Thyroid gland (tissue), 4 donors: ENCODE data around the gene CCHCR1. TPM values are rescaled to one million over a fixed set of nuclear protein-coding genes. Genes with fewer than 3 reads are reported as not detected.
"Not testable (repeated sequence)": the region's sequence is repeated elsewhere in the genome, so short reads cannot be mapped to it uniquely, and the experiment has no call there.

Experiments used
- DNase-seq, 2 donors: peaks; one replicate each; pipeline ENCODE4 v3.0.0-alpha.2; 2019
- H3K27ac ChIP-seq, 3 donors: fragments of 200-600 bp; sonication (generic); 1 replicate in 2 of 3; 2 replicates in 1 of 3; pipeline ENCODE4 v1.5.1; 2016 to 2019; ENCODE audit warnings: mild to moderate bottlenecking in 1 of 3, moderate library complexity in 1 of 3
- H3K27me3 ChIP-seq: fragments of 200-600 bp; sonication (generic); one replicate; pipeline ENCODE4 v1.5.1; 2019
- H3K36me3 ChIP-seq, 2 donors: fragments of 200-600 bp; sonication (generic); one replicate each; pipeline ENCODE4 v1.5.1; 2016 to 2019
- H3K4me1 ChIP-seq, 2 donors: fragments of 200-600 bp; sonication (generic); one replicate each; pipeline ENCODE4 v1.5.1; 2017 to 2019
- H3K4me3 ChIP-seq, 3 donors: fragments of 200-600 bp; sonication (generic); replicated peaks in 1 of 3; 1 replicate in 2 of 3; 2 replicates in 1 of 3; pipeline ENCODE4 v1.5.1; 2016; ENCODE audit warnings: mild to moderate bottlenecking in 1 of 3
- H3K9me3 ChIP-seq: fragments of 200-600 bp; sonication (generic); one replicate; pipeline ENCODE4 v1.5.1; 2017
- POLR2A ChIP-seq, 2 donors: fragments of 450-650 bp; IDR thresholded peaks; one replicate each; pipeline ENCODE4 v1.6.1; 2017; ENCODE audit warnings: antibody characterized with exemption in 2 of 2, mild to moderate bottlenecking in 2 of 2, moderate library complexity in 1 of 2
- WGBS, 2 donors: methylation state at CpG; one replicate each; pipeline ENCODE4 v1.1.5; 2017; 5-methylcytosine and 5-hydroxymethylcytosine counted together
- intact Hi-C: fragments of 100-400 bp; cut with DNase I; formaldehyde crosslinking; loops from one replicate; pipeline ENCODE4 v1.15.1; 2023
- total RNA-seq, 4 donors: library from RNA; depleted of rRNA; stranded (reverse); fragments of >200 nt; gene quantifications; one replicate each; pipeline ENCODE4 v1.2.3, GENCODE V29; 2016
- TF ChIP-seq, protein P1 (sequence below), 6 experiments: fragments of 200-600 bp in 3 of 6; fragments of 450-650 bp in 3 of 6; sonication (generic) in 3 of 6; IDR thresholded peaks; one replicate each; pipeline ENCODE4 v1.5.1; 2016 to 2019; ENCODE audit warnings: antibody characterized with exemption in 6 of 6, mild to moderate bottlenecking in 2 of 6, inconsistent platforms in 1 of 6, moderate library complexity in 1 of 6

The CCHCR1 gene
- total RNA-seq, 4 donors from 2014 or later: 15.8 to 20.0 (median 17.0) TPM

- DNase-seq: no peak
- 61 to 75% methylated on average over 1 to 3 of the region's 3 CpGs for WGBS, 2 donors
- Histone ChIP-seq H3K9me3 (no peaks in the 10 kb centered on the region), H3K27me3 (no peaks in the 10 kb centered on the region), H3K27ac (no peak overlapping the region), H3K4me1 (no peaks in the 10 kb centered on the region), H3K36me3 (no peaks in the 10 kb centered on the region), H3K4me3 (no peak overlapping the region)
- intact Hi-C loops: no loop called here
- TF ChIP-seq POLR2A (IDR thresholded peaks at IDR 0.05): no peak
- TF ChIP-seq, protein P1, sequence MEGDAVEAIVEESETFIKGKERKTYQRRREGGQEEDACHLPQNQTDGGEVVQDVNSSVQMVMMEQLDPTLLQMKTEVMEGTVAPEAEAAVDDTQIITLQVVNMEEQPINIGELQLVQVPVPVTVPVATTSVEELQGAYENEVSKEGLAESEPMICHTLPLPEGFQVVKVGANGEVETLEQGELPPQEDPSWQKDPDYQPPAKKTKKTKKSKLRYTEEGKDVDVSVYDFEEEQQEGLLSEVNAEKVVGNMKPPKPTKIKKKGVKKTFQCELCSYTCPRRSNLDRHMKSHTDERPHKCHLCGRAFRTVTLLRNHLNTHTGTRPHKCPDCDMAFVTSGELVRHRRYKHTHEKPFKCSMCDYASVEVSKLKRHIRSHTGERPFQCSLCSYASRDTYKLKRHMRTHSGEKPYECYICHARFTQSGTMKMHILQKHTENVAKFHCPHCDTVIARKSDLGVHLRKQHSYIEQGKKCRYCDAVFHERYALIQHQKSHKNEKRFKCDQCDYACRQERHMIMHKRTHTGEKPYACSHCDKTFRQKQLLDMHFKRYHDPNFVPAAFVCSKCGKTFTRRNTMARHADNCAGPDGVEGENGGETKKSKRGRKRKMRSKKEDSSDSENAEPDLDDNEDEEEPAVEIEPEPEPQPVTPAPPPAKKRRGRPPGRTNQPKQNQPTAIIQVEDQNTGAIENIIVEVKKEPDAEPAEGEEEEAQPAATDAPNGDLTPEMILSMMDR (IDR thresholded peaks at IDR 0.05): no peak
Measured at GRCh38 chr6:31173406-31173805, 15.8 kb upstream of the CCHCR1 start.

- 78 to 79% methylated on average over 5 of the region's 5 CpGs for WGBS, 2 donors
Measured at GRCh38 chr6:31172973-31173384, 15.4 kb upstream of the CCHCR1 start.

GRCh38 chr6:31171931-31172905 lies 14.6 kb upstream of the CCHCR1 start:
- no peaks in the 10 kb centered on the region for H3K4me1 ChIP-seq
- no peak overlapping the region for H3K4me3 ChIP-seq
- no peak overlapping the region for H3K27ac ChIP-seq
- TF ChIP-seq POLR2A (IDR thresholded peaks at IDR 0.05): no peak
- TF ChIP-seq, protein P1 (IDR thresholded peaks at IDR 0.05): no peak
- no peaks in the 10 kb centered on the region for H3K36me3 ChIP-seq
- no peak for DNase-seq
- H3K27me3 ChIP-seq: no peaks in the 10 kb centered on the region
- H3K9me3 ChIP-seq: no peaks in the 10 kb centered on the region
- intact Hi-C loops: no loop called here
- 65 to 69% methylated on average over 12 to 13 of the region's 16 CpGs for WGBS, 2 donors

More at GRCh38 chr6:31172973-31173384, 15.4 kb upstream of the CCHCR1 start:
- TF ChIP-seq, protein P1 (IDR thresholded peaks at IDR 0.05): no peak
- TF ChIP-seq POLR2A (IDR thresholded peaks at IDR 0.05): no peak
- Histone ChIP-seq H3K27ac (no peak overlapping the region), H3K9me3 (no peaks in the 10 kb centered on the region), H3K36me3 (no peaks in the 10 kb centered on the region), H3K4me3 (no peak overlapping the region), H3K4me1 (no peaks in the 10 kb centered on the region), H3K27me3 (no peaks in the 10 kb centered on the region)
- no peak for DNase-seq
- intact Hi-C loops: no loop called here

GRCh38 chr6:31170987-31171671 lies 13.5 kb upstream of the CCHCR1 start:
- Histone ChIP-seq H3K9me3 (no peaks in the 10 kb centered on the region), H3K4me1 (no peaks in the 10 kb centered on the region), H3K36me3 (no peaks in the 10 kb centered on the region), H3K27ac (no peak overlapping the region), H3K4me3 (no peak overlapping the region), H3K27me3 (no peaks in the 10 kb centered on the region)
- WGBS, 2 donors: 85 to 91% methylated on average over 10 of the region's 10 CpGs
- DNase-seq: no peak
- TF ChIP-seq POLR2A (IDR thresholded peaks at IDR 0.05): no peak
- TF ChIP-seq, protein P1 (IDR thresholded peaks at IDR 0.05): no peak
- intact Hi-C loops: no loop called here

DNA sequence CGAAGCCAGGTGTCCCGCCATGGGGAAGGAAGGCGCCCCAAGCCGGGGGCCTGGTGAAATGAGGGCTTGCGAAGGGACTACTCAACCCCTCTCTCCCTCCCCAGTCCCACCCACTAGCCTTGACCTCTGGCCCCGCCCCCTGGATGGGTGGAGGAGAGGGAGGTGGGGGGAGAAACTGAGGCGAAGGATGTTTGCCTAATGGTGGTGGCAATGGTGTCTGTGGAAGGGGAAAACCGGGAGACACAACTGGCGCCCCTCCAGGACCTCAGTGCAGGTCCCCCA lies 12.9 kb upstream of the CCHCR1 start, which contains the start of gene POU5F1:
Gene POU5F1, minus strand, starts transcription at position 83 of the 282 bp plus-strand sequence. Its CDS starts 62 bp downstream, at position 21.
- WGBS, 2 donors: 64 to 67% methylated on average over 9 of the region's 9 CpGs
- H3K4me1 ChIP-seq: no peaks in the 10 kb centered on the region
- no peaks in the 10 kb centered on the region for H3K9me3 ChIP-seq
- H3K36me3 ChIP-seq: no peaks in the 10 kb centered on the region
- no peak within 1 kb of the TSS for H3K27ac ChIP-seq
- no peak within 1 kb of the TSS for H3K4me3 ChIP-seq
- TF ChIP-seq, protein P1 (IDR thresholded peaks at IDR 0.05): no peak
- no peak for TF ChIP-seq POLR2A (IDR thresholded peaks at IDR 0.05)
- H3K27me3 ChIP-seq: no peaks in the 10 kb centered on the region
- intact Hi-C loops: no loop called here
- no peak for DNase-seq

DNA sequence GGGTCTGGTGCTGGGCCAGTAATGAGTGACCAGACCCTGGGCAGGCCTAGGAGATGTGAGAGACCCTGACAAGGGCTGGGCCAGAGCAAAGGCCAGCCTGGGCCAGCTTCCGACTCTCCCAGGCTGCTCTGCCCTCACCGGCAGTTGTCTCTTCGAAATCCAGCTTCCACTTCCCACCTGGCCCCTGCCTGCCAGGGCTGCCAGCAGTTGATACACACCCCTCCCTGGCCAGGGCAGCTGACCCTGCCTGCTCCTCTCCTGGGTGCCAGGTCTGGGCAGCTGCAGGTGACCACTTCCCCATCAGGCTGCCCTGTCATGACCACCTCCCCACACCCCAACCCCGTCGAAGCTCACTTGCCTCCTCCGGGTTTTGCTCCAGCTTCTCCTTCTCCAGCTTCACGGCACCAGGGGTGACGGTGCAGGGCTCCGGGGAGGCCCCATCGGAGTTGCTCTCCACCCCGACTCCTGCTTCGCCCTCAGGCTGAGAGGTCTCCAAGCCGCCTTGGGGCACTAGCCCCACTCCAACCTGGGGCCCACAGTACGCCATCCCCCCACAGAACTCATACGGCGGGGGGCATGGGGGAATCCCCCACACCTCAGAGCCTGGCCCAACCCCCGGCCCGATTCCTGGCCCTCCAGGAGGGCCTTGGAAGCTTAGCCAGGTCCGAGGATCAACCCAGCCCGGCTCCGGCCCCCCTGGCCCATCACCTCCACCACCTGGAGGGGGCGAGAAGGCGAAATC lies 12.4 kb upstream of the CCHCR1 start:
- H3K27me3 ChIP-seq, H3K4me1 ChIP-seq, H3K27ac ChIP-seq, H3K36me3 ChIP-seq, H3K9me3 ChIP-seq, H3K4me3 ChIP-seq, DNase-seq, intact Hi-C loops: not testable (repeated sequence)
- WGBS, 2 donors: 55 to 66% methylated on average over 12 to 18 of the region's 23 CpGs
